ENCODE measurements around the gene RC3H1.
"Not testable (repeated sequence)": the region's sequence is repeated elsewhere in the genome, so short reads cannot be mapped to it uniquely, and the experiment has no call there.

The RC3H1 gene

DNA sequence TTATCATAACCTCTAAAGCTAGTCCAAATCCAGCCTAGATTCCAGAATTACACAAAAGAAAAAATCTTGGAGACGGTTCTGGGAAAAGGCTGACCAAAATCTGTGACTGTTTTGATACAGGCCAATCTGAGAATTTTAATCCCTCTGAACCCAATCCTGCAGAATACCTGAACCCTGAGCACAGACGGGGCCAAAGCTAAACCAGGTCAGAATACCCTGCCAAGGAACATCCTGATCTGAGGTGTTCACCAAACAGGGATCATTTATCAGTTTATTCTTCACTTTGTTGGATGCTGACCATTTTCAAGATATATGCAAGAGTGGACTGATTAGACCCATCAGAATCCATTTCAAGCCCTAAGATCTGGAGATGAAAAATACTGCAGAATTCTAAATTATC lies 3.6 kb downstream of the RC3H1 start:
- no peak for DNase-seq

DNA sequence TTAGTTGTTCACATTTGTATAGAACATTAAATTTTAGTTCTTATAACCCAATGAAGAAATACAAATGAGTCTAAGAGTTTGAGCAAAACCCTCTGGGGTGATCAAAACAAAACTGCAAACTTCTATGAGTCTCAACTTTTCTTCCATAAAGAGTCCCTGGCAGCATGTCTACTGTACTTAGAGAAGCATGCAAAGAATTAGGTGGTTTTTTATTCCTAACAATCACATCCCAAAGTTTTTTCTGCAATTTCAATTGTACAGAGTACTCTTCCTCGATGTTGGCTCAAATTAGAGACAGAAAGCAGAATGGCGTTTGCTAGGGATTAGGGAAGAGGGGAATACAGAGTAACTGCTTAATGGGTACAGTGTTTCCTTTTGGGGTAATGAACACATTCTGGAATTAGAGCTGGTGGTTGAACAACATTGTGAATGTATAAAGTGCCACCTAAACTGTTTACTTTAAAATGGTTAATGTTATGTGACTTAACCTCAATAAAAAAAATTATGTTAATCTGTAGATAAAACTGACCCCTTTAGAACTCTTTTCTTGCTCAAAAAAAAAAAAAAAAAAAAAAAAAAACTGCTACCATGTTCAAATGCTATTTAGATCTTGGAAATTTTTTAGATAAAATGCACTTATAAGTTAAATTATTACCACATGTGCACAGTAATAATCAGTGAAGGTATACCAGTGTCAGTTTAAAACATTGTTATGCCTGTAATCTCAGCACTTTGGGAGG lies 4.8 kb downstream of the RC3H1 start:
- no peak for DNase-seq

GRCh38 chr1:174013864-174014418 lies 8.2 kb downstream of the RC3H1 start:
- DNase-seq, result no peak

DNA sequence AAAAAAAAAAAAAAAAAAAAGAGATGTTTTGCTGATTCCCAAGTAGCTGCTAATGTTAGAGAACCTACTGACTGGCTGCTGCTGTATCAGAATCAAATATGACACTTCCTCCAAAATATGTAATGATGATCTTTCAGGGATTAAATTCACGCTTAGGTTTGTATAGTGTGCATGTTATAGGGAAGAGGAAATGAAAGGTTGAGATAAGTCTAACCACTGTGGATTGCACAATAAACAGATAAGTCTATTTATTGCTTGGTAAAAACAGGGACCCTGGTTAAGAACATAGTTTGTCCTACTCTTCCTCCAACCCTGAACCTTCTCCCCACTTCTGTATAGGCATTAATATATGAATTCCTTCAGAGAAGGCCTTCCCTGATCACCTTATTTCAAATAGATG lies 13.2 kb downstream of the RC3H1 start:
- no peak for DNase-seq

GRCh38 chr1:174008269-174008668 lies 13.9 kb downstream of the RC3H1 start:
- DNase-seq, result no peak

GRCh38 chr1:174007851-174008250 lies 14.3 kb downstream of the RC3H1 start:
- DNase-seq, result no peak

DNA sequence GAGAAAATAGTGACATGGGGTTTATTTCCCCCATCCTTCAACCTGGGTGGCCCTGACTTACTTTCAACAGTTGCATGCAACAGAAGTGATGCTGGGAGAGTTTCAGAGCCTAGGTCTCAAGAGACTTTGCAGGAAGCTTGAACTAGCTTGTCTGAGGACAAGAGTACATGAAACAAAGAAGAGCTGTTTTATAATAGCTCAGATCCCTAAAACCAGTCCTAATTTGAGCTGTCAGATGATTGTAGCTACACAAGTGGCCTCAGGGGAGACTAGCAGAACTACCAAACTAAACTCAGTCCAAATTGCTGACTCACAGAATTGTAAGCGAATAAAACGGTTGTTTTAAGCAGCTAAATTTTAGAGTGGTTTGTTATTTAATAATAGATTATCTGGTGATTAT lies 17.1 kb downstream of the RC3H1 start:
- no peak for DNase-seq

GRCh38 chr1:174003867-174004266 lies 18.3 kb downstream of the RC3H1 start:
- DNase-seq, result no peak

DNA sequence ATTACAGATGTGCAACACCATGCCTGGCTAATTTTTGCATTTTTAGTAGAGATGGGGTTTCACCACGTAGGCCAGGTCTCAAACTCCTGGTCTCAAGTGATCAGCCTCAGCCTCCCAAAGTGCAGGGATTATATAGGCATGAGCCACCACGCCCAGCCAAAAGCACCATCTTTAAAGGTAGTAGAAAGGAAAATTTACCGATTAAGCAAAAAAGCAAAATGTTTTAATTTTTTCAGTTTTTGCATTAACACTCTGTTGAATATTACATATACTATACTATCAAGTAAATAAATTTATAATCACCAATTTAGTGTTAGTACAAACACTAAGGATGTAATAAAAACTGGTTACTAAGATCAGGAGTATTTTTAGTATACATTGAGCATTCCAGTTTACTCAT lies 20.6 kb downstream of the RC3H1 start:
- DNase-seq, result no peak

- DNase-seq, result no peak
These were observed 21.8 kb downstream of the RC3H1 start for GRCh38 chr1:174000371-174000770.

- no peak for DNase-seq
These were observed 24.4 kb downstream of the RC3H1 start for GRCh38 chr1:173997791-173998190.

DNA sequence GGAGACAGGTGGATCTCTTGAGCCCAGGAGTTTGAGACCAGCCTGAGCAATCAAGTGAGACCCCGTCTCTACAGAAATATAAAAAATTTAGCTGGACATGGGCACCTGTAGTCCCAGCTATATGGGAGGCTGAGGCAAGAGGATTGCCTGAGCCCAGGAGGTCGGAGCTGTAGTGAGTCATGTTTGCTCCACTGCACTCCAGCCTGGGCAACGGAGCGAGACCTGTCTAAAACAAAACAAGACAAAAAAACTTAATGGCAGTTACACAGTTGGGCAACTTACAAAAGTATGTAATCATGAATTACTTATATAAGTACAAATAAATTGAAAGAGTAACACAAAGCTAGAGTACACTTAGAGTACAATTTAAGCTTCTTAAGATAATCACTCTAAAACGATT lies 25.2 kb downstream of the RC3H1 start:
- no peak for DNase-seq

- no peak for DNase-seq
These were observed 26.7 kb downstream of the RC3H1 start for GRCh38 chr1:173995475-173995874.

DNA sequence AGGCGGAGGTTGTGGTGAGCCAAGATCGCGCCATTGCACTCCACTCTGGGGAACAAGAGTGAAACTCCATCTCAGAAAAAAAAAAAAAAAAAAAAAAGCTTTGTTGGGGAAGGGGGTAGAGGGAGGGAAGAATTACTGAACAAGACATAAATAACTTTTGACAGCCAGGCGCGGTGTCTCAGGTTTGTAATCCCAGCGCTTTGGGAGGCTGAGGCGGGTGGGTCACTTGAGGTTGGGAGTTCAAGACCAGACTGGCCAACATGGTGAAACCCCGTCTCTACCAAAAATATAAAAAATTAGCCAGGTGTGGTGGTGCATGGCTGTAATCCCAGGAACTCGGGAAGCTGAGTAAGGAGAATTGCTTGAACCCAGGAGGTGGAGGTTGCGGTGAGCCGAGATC lies 28.2 kb downstream of the RC3H1 start:
- DNase-seq, result not testable (repeated sequence)

GRCh38 chr1:173988068-173988467 lies 34.1 kb downstream of the RC3H1 start:
- DNase-seq, result no peak

- DNase-seq, result no peak
These were observed 35.2 kb downstream of the RC3H1 start for GRCh38 chr1:173986951-173987350.

DNA sequence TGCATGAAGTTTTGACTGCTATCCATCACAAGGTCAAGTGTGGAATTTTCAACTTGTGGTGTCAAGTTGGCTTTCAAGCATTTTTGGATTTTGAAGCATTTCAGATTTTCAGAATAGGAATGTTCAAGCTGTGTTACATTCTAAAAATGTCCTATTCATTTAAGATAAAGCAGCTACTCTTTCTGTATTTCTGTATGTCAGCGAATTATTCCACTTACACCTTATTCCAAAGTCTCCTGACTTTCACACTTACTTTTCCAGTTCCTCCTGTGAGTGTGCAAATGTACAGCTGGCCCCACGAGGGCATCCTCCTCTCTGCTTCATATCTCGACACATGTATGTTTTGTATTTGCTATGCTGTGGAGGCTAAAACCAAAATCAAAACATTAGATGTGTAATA lies 51.9 kb downstream of the RC3H1 start:
- DNase-seq, result no peak

DNA sequence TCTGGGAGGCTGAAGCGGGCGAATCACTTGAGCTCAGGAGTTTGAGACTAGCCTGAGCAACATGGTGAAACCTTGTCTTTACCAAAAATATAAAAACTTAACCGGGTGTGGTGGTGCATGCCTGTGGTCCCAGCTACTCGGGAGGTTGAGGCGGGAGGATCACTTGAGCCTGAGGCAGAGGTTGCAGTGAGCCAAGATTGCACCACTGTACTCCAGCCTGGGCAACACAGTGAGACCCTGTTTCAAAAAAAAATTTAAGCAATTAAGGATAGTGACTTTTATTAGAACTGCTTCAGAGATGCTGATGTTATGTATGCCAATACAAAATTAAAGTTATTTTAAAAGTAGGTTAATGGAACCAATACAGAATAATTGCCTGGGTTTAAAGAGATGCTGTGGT lies 56.3 kb downstream of the RC3H1 start:
- not testable (repeated sequence) for DNase-seq

- DNase-seq, result no peak
These were observed 58.7 kb downstream of the RC3H1 start for GRCh38 chr1:173963477-173963876.

DNA sequence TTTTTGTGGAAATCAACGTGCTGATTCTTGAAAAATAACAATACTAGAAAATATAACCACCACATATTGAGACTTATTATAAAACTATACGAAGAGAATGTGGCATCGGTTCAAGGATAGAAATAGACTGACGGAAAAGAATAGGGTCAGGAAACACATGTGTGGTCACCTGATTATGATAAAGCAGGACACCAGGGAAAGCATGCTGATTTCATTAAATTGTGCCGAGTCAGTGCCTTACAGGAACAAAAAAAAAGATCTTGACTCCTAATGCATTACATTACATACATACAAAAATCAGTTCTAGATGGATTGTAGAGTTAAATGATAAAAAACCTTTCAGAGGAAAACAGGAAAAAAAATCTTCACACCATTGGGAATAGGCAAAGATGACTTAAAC lies 61.5 kb downstream of the RC3H1 start:
- DNase-seq, result no peak

- no peak for DNase-seq
These were observed 68.0 kb downstream of the RC3H1 start for GRCh38 chr1:173954179-173954578.

DNA sequence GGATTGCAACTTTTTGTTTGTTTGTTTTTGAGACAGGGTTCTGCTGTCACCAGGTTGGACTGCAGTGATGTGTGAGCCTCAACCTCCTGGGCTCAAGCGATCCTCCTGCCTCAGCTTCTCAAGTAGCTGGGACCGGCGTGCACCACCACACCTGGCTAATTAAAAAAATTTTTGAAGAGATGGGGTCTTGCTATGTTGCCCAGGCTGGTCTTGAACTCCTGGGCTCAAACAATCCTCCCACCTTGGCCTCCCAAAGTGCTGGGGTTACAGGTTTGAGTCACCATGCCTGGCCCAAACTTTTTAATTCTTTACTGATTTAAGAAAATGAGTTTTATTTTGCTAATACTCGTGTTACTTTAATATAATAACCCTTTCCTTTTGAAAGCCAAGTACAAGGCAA lies 73.6 kb downstream of the RC3H1 start:
- DNase-seq, result no peak

DNA sequence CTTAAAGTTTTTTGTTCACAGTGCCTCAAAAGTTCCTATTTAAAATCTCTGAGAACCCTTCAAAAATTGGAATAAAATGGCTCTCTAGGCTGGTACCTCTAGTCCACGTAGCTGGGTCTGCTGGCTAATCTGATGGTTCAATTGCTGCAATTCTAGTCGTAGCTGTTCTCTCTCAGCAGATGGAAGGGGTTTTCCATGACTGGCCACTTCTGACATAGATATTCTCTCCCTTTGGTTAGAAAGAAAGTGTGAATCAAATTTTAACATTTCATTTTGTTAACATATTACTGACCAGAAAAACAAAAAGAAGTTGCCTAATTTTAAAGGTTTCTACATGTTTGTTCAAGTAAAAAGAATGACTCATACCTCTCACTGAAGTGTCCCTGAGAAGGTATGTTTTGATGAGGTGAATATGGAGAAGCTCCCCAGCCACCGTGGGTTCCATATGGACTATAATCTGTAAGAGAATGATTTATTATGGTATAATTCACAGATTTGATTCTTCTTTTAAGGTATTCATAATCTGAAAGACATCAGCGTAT lies 75.7 kb downstream of the RC3H1 start:
- no peak for DNase-seq

DNA sequence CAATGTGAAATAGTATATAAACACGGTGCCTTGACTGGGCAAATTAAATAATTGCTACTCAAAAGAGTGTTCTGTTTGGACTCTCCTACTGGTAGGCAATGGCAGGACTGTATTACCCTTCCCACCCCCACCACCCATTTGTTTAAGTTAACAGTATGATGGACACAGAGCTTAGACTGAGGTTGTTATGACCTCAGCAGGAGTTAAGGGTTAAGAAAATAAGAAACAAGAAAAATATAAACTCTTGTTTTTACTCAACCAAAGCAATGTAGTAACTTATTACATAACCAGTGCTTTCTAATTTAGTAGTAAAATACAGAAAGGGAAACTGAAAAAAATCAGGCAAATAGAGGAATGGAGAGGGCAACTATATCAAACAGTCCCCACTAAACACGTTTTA lies 85.1 kb downstream of the RC3H1 start:
- no peak for DNase-seq

- DNase-seq, result no peak
These were observed 87.7 kb downstream of the RC3H1 start for GRCh38 chr1:173934440-173934839.
